GM19023 (cell line): ENCODE data around the gene CCSER1.
"Not testable (repeated sequence)": the region's sequence is repeated elsewhere in the genome, so short reads cannot be mapped to it uniquely, and the experiment has no call there.

Experiments used
- ATAC-seq: cut with Tn5 transposase; IDR thresholded peaks from one replicate; pipeline ENCODE4 v1.9.1; 2021; ENCODE audit warnings: mild to moderate bottlenecking, moderate library complexity; ENCODE audit not compliant: unreplicated experiment

The CCSER1 gene

DNA sequence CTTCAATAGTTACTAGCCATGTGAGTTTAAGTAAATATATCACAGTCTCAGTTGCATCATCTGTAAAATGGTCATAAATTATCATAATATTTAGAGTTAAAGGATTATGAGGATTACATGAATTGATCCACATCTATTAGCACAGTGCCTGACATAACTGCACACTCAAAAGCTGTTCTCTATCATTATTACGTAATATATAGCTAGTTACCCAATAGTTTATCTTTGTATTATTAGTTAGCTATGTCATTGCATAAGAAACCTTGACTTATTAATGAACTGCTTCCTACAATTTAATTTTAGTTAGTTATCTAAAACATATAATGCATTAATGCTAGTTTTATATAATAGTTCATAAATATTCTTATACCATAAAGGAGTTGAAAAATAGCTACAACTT lies 1099.7 kb downstream of the CCSER1 start:
- ATAC-seq = no peak

DNA sequence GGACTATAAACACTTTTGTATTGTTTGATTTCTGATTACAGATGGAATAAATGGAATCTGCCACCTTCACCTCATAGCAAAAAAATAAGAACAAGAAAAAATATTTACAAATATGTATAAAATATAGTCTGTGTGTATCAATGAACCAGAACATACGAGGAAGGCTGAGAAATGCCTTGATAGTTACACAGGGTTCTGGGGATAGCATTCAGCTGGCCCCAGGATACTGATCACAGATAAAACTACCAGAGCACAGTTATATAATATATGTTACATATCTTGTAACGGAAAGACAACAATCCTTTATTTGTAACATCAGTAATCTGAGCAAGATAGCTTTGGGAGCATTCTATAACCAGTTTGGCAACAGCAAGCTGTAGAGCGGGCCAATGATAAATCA lies 1101.5 kb downstream of the CCSER1 start:
- no peak for ATAC-seq

DNA sequence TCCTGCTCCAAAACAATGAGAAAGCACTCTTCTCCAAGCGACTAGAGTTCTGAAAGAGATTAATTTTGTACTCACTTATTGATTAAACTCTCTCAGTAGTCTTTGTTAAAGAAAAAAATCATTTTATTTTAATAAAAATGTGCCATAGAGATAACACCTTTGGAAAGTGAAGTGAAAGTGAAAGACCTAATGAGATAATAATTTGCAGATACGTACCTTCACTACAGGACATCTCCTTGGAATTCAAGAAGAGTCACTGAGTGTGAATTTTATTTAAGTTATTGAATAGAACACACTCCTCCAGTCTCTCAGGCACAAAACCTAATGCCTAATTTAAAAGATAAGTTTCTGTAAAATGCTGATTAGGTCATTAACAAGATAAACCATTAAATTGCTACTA lies 1106.0 kb downstream of the CCSER1 start:
- no peak for ATAC-seq

DNA sequence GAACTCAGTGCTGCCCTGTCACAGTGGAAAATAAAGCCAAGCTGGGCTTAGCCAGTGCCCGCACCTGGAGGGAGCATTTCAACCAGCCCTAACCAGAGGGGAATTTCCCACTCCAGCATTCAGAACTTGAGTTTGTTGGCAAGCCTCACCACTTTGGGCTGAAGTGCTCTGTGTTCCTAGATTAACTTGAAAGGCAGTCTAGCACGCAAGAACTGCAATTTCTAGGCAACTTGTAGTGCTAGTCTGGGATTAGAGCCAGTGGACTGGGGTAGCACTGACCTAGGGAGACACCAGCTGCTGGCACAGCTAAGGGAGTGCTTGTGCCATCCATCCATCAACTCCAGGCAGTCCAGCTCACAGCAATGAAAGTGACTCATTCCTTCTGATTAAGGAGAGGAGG lies 1115.9 kb downstream of the CCSER1 start:
- no peak for ATAC-seq

DNA sequence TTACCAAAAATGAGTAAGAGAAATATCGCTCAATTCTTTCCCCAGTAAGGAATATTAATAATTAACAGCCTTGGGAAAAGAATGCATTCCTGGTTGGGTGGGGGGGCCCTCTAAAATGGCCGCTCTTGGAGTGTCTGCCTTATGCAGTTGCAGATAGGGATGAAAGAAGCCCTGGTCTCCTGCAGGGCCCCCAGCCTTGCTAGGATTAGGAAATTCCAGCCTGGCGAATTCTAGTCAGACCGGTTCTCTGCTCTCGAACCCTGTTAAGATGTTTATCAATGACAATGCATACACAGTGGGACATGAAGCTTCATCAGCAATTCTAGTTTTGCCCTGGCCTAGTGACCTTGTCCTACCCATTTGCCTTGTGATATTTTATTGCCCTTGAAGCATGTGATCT lies 1128.8 kb downstream of the CCSER1 start:
- no peak for ATAC-seq

DNA sequence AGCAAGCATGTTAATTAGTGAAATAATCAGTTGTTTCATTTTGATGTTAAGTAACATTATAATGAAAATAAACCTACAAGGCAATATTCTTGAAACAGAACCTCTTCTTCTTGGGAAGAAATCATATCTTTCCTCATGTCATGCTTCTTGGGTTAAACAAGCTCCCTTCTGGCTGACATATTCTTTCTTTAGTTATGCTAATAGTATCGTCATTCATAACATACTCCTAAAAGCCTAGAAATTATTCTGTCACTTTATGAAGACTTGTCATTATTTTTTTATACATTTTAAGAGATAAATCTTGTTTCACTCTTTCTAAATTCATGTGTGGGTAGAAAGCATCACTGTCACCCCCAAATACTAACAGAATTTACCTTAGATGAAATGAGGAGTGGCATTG lies 1129.6 kb downstream of the CCSER1 start:
- no peak for ATAC-seq

DNA sequence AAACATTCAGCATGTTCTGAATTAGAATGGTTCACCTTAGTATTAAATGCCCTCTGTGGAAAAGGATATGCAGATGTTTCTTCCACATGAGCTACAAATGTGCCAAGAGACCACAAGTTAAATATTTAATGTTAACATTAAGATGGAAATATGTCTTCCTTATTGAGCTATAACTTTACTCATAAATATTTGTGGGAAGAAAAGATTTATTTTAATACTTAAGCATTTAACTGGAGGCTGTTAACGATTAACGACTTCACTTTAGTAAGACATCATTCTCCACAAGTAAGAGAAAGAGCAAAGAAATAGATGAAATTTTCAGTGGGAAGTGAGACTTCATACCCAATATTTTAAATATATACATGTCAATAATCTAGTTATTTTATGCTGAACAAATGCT lies 1130.5 kb downstream of the CCSER1 start:
- ATAC-seq = no peak

DNA sequence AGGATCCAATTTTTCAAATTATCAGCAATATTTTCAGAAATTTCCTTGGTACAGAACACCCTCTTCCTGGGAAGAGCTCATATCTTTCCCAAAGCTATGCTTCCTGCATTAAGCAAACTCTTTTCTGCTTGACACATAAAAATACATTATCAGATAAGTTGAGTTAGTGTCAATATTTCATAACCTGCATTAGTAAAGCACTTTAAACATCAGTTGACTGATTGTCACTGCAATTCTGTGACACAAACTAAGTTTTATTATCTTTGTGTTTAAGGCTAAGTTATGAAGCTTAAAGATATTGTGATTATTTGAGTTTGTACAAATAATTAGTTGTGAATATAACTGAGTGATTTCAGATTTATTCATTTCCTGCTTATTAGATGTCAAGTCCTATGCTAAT lies 1131.1 kb downstream of the CCSER1 start:
- no peak for ATAC-seq

DNA sequence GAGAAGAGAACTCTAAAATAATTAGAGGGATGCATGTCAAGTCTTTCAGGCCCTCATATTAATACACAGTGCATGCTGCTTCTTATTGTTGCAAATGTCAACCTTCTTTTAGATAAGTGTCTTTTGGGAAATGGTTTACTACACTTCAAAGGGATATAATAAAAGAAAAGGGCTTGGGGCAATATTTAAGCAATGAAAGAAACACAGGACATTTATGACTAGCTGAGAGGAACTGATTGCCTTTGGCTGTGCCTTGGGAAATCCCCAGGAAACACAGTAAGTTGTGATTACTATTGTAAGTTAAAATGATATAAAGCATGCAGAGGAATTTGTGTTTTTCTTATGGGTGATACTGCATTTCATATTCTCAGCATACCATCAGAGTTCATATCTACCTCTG lies 1140.3 kb downstream of the CCSER1 start:
- ATAC-seq = no peak

DNA sequence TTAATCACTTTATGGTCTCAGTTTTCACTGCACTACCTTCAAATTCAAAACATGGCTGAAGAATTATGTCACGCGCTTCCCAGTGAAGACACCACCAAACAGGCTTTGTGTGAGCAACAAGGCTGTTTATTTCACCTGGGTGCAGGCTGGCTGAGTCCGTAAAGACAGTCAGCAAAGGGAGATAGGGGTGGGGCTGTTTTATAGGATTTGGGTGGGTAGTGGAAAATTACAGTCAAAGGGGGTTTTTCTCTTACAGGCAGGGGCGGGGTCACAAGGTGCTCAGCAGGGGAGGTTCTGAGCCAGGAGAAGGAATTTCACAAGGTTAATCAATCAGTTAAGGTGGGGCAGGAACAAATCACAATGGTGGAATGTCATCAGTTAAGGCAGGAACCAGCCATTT lies 1141.3 kb downstream of the CCSER1 start:
- ATAC-seq = not testable (repeated sequence)

DNA sequence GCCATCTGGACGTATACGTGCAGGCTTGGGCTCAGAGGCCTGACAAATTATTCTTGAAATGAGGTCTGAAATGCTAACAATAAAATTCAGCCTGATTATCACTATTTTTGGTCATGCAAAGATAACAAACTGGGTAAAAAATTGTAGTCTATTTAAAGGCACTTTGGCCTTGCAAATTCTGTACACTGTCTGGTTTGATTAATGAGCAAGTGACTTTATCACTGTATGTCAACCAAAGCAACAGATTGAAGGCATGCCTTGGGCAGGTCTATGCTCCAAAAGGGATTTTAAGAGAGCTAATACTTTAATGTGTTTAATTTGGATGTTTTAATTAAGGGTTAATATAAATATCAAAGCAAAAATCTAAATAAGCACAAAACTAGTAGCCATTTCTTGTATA lies 1141.7 kb downstream of the CCSER1 start:
- ATAC-seq = no peak

DNA sequence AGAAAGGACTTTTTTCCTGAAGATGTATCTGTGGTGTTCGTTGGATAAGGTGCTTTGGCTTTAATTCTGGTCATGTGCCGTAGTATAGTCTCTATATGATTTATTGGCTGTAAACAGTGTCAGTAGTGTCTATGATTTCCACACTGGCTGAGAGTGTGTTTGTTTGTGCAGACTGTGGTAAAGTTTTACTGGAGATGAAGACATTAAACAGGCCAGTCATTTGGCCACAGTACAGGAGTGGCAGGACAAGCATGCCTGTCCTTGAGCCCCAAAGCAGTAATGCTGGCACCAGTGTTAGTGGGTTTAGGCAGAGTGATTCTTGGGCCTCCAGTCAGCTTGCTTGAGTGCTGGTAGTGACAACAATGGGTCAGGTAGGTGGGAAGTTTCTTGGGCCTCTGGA lies 1152.7 kb downstream of the CCSER1 start:
- no peak for ATAC-seq

DNA sequence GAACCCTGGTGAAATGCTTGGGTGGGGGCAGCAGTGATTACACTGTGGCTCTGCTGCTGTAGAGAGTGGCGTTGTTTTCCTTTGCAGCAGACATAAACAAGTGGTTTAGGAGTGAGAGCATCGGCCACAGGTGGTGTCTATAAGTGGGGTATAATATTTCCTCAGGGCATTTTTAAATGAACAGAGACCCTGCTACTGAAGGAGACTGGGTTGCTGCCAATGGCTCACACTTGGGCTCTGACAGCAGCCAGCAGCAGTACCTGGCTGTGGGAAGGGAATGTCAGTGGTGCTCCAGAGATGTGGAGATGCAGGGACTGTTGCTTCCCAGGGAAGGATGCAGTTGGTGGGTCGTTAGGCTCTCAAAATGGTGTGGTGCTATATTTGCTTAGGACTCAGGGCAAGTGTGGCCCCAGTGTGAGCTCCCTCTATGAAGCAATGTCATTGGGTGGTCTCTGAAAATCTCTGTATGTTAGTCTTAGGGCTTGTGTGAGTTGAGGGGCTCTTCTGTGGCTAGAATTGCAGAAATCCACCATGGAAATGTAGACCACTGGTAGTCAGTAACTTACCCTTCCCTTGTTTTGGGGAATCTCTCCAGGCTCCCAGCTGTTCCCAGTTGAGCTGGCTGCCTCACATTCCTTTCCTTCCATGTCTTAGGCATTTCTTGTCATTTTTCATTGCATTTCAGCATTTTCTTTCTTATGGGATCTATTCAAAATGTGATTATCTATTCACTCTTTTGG lies 1153.5 kb downstream of the CCSER1 start:
- ATAC-seq = no peak

DNA sequence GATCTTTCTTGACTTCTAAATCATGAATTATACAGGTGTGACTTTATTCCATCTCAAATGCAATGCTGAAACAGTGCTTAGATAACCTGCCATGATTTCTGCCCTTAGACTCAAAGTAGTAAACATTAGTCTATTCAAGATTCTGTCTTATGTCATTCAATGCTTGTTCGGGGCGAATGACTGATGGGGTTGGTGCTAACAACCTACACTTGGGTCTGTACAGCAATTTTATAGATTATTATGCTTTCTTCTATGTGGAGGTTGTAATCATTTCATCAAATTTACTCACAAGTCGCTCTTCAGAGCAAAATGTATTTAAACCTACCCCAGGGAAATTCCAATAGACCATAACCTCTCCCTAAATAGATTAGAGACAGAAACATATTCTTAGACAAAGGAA lies 1155.0 kb downstream of the CCSER1 start:
- ATAC-seq = no peak

DNA sequence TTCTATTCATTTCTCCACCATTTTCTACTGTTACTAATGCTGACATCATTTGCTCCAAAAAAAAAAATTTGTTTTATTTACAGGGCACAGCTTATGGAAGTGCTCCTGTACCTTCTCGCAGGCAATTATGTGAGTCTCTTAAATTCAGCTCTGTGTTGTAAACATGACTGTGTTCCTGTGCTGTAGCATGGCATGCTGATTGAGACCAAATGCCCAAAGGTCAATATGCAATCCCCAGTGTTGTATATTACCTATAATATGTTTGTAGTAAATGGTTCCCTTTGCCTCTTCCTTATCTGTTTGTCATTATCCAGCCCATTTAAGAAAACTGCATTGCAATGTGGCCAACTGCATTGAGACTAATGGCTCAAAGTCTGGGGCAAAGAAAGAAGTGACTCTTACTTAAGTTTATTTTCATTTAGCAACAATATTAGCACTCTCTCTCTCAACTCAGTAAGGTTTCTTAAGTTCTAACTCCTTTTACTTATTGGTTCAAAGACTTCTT lies 1156.6 kb downstream of the CCSER1 start:
- ATAC-seq = no peak

DNA sequence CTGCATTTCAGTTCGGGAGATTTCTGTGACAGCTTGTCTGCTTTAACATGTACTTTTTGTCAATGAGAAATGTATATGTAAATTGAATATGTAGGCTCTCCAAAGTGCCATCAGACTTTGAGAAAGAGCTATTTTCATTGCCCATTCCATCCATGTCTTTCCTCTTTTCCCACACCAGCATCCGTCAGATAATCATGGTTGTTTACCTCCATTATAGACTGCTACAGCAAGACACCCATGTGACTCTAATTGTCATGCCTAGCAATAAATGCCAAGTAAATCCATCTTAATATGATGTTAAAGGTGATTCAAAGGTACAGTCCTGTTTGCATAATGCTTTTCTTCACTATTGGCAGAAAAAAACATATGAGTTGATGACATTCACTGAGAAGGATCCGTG lies 1157.3 kb downstream of the CCSER1 start:
- ATAC-seq = no peak

DNA sequence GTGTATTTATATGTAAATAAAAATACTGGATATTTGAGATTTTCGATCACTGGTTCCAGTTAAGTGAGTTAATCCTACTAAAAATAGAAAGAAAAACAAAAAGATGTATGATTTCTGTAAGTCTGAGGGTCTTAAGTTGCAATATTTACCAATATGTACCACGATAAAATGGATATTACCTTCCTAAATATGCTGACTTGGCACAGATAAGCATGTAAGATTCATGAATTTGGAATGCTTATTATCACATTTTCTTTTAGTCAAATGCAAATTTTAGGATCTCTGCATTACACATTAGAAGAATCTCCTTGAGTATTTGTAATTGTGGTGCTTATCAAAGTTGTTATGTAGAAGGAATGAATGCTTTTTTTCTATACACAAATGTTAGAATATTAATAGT lies 1158.3 kb downstream of the CCSER1 start:
- no peak for ATAC-seq

DNA sequence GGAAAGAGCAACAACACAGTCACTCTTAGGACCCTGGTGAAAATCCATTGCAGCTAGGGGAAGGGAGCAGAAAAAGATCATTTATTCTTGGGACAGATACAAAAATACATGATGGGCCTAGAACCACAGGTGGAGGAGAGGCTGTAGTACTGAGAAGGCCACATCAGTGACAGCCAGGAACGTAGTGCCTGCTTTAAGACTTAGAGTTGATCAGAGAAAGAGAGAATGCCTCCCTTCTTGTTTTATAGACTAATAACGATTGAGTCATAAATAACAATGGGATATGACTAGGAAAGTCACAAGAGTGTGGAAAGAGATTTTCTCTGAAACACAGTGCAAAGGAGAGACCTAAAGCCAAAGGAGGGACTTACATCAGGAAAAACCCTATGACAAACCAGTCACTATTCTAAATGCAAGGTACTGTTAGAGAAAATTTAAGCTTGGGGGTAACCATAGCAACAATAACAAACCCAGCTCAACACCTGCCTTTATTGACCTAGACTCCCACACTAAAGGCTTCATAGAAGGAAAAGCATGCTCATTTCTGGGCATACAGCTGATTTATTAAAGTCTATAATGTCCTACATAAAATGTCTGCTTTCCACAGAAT lies 1161.6 kb downstream of the CCSER1 start:
- peak; percentile 77 for ATAC-seq

DNA sequence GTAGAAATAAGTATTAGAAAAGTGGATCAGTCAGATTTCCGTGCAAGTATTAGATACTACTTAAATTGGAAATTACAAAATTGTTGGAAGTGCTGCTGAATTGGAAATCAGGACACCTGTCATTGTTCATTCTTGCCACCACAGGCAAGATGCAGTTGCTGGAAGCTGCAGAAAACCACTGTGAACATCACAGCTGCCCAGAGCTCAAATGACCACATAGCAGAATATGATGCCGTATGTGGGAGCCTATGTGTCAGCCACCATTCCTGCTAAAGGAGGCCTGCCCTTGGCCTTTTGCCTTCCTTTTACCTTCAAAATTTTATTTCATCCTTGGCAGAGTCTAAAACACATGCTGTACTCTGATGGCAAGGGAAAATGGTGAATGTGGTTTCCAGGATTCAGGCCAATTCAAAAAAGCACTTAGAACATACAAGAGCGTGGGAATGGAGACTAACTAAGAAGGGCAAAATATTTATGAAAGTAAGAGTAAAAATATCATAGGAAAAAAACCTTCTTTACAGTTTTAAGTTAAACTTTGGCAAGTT lies 1171.0 kb downstream of the CCSER1 start:
- ATAC-seq = no peak

DNA sequence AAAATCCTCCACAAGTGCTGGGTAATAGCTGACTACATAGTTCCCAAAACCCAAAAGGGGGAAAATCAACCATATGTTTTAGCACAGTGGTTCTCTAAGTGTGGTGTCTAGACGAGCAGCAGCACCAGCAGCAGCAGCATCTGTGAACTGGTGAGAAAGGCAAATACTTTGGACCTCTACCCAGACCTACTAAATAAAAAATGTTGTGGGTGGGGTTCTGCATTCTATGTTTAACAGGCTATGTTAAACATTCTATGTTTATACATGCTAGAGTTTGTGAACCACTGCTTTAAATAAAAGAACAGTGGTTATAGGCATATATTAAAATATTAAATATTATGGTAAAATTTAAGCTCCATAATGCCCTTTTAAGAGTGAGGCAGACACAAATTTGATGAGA lies 1171.6 kb downstream of the CCSER1 start:
- ATAC-seq = no peak

DNA sequence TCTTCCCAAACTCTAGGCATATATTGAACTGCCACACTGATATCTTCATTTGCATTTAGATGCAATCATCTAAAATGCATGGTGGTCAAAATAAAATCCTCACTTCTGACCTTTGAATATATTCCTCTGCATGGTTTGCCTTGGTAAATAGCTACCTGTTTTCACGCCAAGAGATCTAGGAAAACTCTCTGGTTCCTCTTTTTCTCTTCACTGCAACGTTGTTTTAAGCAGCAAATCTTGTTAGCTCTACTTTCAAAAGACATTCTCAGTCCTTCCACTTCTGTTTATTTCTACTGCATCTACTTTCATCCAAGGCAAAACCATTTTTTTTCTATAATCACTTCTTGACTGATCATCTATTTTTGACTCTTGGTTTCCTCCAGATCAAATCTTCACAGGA lies 1174.9 kb downstream of the CCSER1 start:
- ATAC-seq = no peak

DNA sequence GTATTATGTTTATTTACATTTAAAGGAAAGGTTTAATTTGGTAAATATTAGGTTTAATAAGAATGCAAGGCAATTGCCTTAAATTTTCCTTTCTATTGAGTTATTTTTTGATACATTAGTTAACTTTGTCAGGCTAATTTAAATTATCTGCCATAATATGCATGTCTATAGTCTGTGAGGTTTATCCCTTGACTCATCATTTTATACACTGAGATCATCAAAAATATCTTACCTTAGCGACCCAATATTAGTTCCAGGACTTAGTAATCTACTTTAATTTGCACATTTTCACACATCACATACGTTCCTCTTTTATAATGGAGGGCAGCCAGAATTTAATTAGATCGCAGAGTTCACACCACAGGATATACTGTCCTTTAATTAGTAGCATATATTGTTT lies 1177.1 kb downstream of the CCSER1 start:
- ATAC-seq = no peak
